DOHH2 (cell line): ENCODE measurements around the gene SLC2A4.

Experiments
- H3F3A ChIP-seq: fragments of 200-600 bp; sonication (generic), shearing (Covaris generic); 2 replicates; pipeline ENCODE4 v1.6.0; 2016; ENCODE audit warnings: antibody characterized with exemption, mild to moderate bottlenecking; ENCODE audit not compliant: control insufficient read depth, insufficient read depth
- H3K27ac ChIP-seq: fragments of 200-600 bp; sonication (generic); 2 replicates; pipeline ENCODE4 v1.5.1; 2014; ENCODE audit warnings: low read depth, mild to moderate bottlenecking, low read length, moderate library complexity
- H3K27me3 ChIP-seq: fragments of 200-600 bp; sonication (generic); 2 replicates; pipeline ENCODE4 v1.6.1; 2014; ENCODE audit warnings: mild to moderate bottlenecking, low read length, mixed read lengths; ENCODE audit not compliant: control insufficient read depth
- H3K36me3 ChIP-seq: fragments of 200-600 bp; sonication (generic); 2 replicates; pipeline ENCODE4 v1.6.1; 2014; ENCODE audit warnings: mild to moderate bottlenecking, low read length, moderate library complexity, mixed read lengths; ENCODE audit not compliant: control insufficient read depth
- H3K4me1 ChIP-seq: fragments of 200-600 bp; sonication (generic); 2 replicates; pipeline ENCODE4 v1.6.1; 2014; ENCODE audit warnings: mild to moderate bottlenecking, low read length, mixed read lengths; ENCODE audit not compliant: control insufficient read depth
- H3K4me2 ChIP-seq: fragments of 200-600 bp; sonication (generic); 2 replicates; pipeline ENCODE4 v1.6.0; 2014; ENCODE audit warnings: mild to moderate bottlenecking, low read length, moderate library complexity
- H3K4me3 ChIP-seq: fragments of 200-600 bp; sonication (generic); 2 replicates; pipeline ENCODE4 v1.5.1; 2014; ENCODE audit warnings: mild to moderate bottlenecking, low read length, mixed read lengths
- H3K79me2 ChIP-seq: fragments of 200-600 bp; sonication (generic); 2 replicates; pipeline ENCODE4 v1.6.1; 2014; ENCODE audit warnings: mild to moderate bottlenecking, low read length, mixed read lengths; ENCODE audit not compliant: control insufficient read depth
- H3K9me2 ChIP-seq: fragments of 200-600 bp; sonication (generic); replicated peaks from 2 replicates; pipeline ENCODE4 v1.6.1; 2014; ENCODE audit warnings: mild to moderate bottlenecking, low read length, mixed read lengths; ENCODE audit not compliant: control insufficient read depth
- H3K9me3 ChIP-seq: fragments of 200-600 bp; sonication (generic); 2 replicates; pipeline ENCODE4 v1.6.1; 2014; ENCODE audit warnings: antibody characterized with exemption, low read length, mixed read lengths; ENCODE audit not compliant: control insufficient read depth, insufficient read depth
- H4K20me1 ChIP-seq: fragments of 200-600 bp; sonication (generic); 2 replicates; pipeline ENCODE4 v1.6.0; 2014; ENCODE audit warnings: low read depth, mild to moderate bottlenecking, antibody characterized with exemption, low read length, moderate library complexity; ENCODE audit not compliant: control insufficient read depth, insufficient read depth
- CTCF ChIP-seq: fragments of 200-600 bp; sonication (generic); IDR thresholded peaks from one replicate; pipeline ENCODE4 v1.5.1; 2014; ENCODE audit warnings: antibody characterized with exemption, mild to moderate bottlenecking, low read depth, low read length; ENCODE audit not compliant: poor library complexity, severe bottlenecking
- EZH2phosphoT487 ChIP-seq: fragments of 200-600 bp; sonication (generic); IDR thresholded peaks from 2 replicates; pipeline ENCODE4 v1.6.1; 2017; ENCODE audit warnings: borderline replicate concordance, mild to moderate bottlenecking, antibody characterized with exemption, low read length, moderate library complexity, mixed read lengths

The SLC2A4 gene

GRCh38 chr17:7262192-7262934, 19.2 kb upstream of the SLC2A4 start, which contains the start of gene CLDN7:
Gene CLDN7, minus strand, starts transcription at chr17:7262478. Its CDS starts 435 bp downstream, at chr17:7262043.
- peaks cover 6% of the 10 kb centered on the region; the same call in 1 of the 2 replicates for H3F3A ChIP-seq
- H3K4me2 ChIP-seq = peak within 1 kb of the TSS; percentile 87
- H3K36me3 ChIP-seq = peaks cover 18% of the 10 kb centered on the region
- no peaks in the 10 kb centered on the region for H3K9me2 ChIP-seq
- H3K9me3 ChIP-seq = no peaks in the 10 kb centered on the region
- no peak for TF ChIP-seq EZH2phosphoT487
- TF ChIP-seq CTCF = no peak
- peak within 1 kb of the TSS; percentile 62 for H3K4me3 ChIP-seq
- H4K20me1 ChIP-seq = no peaks in the 10 kb centered on the region
- peaks cover 32% of the 10 kb centered on the region for H3K27me3 ChIP-seq
- H3K79me2 ChIP-seq = no peaks in the 10 kb centered on the region
- H3K4me1 ChIP-seq = peaks cover 31% of the 10 kb centered on the region
- H3K27ac ChIP-seq = no peak within 1 kb of the TSS

- peaks cover 31% of the 10 kb centered on the region for H3K4me1 ChIP-seq
- H3K27ac ChIP-seq = no peak overlapping the region
- peaks cover 6% of the 10 kb centered on the region; the same call in 1 of the 2 replicates for H3F3A ChIP-seq
- peak overlapping the region; percentile 62 for H3K4me3 ChIP-seq
- TF ChIP-seq EZH2phosphoT487 (no peak), CTCF (no peak)
- H3K79me2 ChIP-seq = no peaks in the 10 kb centered on the region
- peak overlapping the region; percentile 87 for H3K4me2 ChIP-seq
- no peaks in the 10 kb centered on the region for H3K9me3 ChIP-seq
- peaks cover 32% of the 10 kb centered on the region for H3K27me3 ChIP-seq
- no peaks in the 10 kb centered on the region for H4K20me1 ChIP-seq
- peaks cover 16% of the 10 kb centered on the region for H3K36me3 ChIP-seq
- no peaks in the 10 kb centered on the region for H3K9me2 ChIP-seq
Observed at GRCh38 chr17:7262935-7263800, 18.4 kb upstream of the SLC2A4 start.

GRCh38 chr17:7263801-7264078, 17.8 kb upstream of the SLC2A4 start:
- peaks cover 32% of the 10 kb centered on the region for H3K27me3 ChIP-seq
- no peaks in the 10 kb centered on the region for H3K79me2 ChIP-seq
- peak overlapping the region; percentile 87 for H3K4me2 ChIP-seq
- peak overlapping the region; percentile 62 for H3K4me3 ChIP-seq
- peaks cover 31% of the 10 kb centered on the region for H3K4me1 ChIP-seq
- H3F3A ChIP-seq = peaks cover 6% of the 10 kb centered on the region; the same call in 1 of the 2 replicates
- TF ChIP-seq EZH2phosphoT487 (no peak), CTCF (no peak)
- H3K36me3 ChIP-seq = peaks cover 12% of the 10 kb centered on the region
- H3K9me2 ChIP-seq = no peaks in the 10 kb centered on the region
- H3K9me3 ChIP-seq = no peaks in the 10 kb centered on the region
- no peaks in the 10 kb centered on the region for H4K20me1 ChIP-seq
- no peak overlapping the region for H3K27ac ChIP-seq
